ENCODE measurements around the gene NCOA7. TPM values are rescaled to one million over a fixed set of nuclear protein-coding genes. Genes with fewer than 3 reads are reported as not detected.
A peak's percentile ranks its signal among the peaks of the same experiment; 100 is the strongest.
"Not testable (repeated sequence)": the region's sequence is repeated elsewhere in the genome, so short reads cannot be mapped to it uniquely, and the experiment has no call there.

The NCOA7 gene
- total RNA-seq, 3 donors from 2014 or later: 62.6 to 94.7 (median 82.4) TPM

DNA sequence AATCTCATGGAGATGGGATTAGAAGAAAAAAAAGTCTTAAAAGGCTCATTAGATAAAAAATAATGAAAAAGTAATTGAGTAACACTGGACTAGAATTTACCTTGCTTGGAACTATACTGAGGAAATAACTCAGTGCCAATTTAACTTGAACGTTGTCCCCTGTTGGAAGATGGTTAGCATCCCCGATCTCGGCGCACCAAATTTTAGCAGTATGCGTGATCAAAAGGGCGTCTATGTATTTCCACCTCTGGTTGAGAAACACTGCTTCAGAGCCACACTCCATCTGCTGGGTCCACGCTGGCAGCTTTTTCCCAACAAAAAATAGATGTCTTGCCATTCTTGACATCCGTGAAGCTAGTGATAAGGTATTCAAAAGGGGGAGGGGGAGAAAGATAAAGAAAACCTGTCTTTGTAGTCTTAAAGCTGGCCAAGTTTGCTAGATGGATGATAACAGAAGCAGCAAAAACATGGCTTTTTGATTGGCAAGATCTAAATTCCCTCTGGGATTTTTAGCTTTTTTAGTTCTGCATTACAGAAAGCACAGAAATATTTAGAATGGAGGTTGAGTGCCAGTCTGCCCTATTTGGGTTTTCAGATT is 172.2 kb downstream of the NCOA7 start:
- Histone ChIP-seq H3K4me1 (peaks cover 0 to 6% of the 10 kb centered on the region in 2 donors), H3K9me3 (no peaks in the 10 kb centered on the region), H3K27ac (peak overlapping the region in 1 of 2 donors; percentile 36), H3K36me3 (no peaks in the 10 kb centered on the region), H3K4me3 (no peak overlapping the region), H3K27me3 (no peaks in the 10 kb centered on the region)
- intact Hi-C loops (cut with DNase I; ENCODE audit: low total_unique reads): loop anchor here (5.0 kb wide), 1 partner anchor 96 kb away; no protein-coding TSS in a partner anchor
- no peak for TF ChIP-seq POLR2A (IDR thresholded peaks at IDR 0.05)
- TF ChIP-seq, protein P1, sequence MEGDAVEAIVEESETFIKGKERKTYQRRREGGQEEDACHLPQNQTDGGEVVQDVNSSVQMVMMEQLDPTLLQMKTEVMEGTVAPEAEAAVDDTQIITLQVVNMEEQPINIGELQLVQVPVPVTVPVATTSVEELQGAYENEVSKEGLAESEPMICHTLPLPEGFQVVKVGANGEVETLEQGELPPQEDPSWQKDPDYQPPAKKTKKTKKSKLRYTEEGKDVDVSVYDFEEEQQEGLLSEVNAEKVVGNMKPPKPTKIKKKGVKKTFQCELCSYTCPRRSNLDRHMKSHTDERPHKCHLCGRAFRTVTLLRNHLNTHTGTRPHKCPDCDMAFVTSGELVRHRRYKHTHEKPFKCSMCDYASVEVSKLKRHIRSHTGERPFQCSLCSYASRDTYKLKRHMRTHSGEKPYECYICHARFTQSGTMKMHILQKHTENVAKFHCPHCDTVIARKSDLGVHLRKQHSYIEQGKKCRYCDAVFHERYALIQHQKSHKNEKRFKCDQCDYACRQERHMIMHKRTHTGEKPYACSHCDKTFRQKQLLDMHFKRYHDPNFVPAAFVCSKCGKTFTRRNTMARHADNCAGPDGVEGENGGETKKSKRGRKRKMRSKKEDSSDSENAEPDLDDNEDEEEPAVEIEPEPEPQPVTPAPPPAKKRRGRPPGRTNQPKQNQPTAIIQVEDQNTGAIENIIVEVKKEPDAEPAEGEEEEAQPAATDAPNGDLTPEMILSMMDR (IDR thresholded peaks at IDR 0.05): no peak
- no peak for TF ChIP-seq POLR2AphosphoS5 (IDR thresholded peaks at IDR 0.05)
- no peak for DNase-seq (ENCODE audit: low spot score in 2 of 2)

GRCh38 chr6:125963817-125964216 is 173.1 kb downstream of the NCOA7 start:
- H3K27ac ChIP-seq: peak overlapping the region in 1 of 2 donors; percentile 65
- TF ChIP-seq, protein P1 (IDR thresholded peaks at IDR 0.05): no peak
- no peak for TF ChIP-seq POLR2AphosphoS5 (IDR thresholded peaks at IDR 0.05)
- no peak for TF ChIP-seq POLR2A (IDR thresholded peaks at IDR 0.05)
- no peaks in the 10 kb centered on the region for H3K4me1 ChIP-seq
- no peak for DNase-seq (ENCODE audit: low spot score in 2 of 2)
- H3K27me3 ChIP-seq: no peaks in the 10 kb centered on the region
- intact Hi-C loops (cut with DNase I; ENCODE audit: low total_unique reads): loop anchor here (5.0 kb wide), 1 partner anchor 97 kb away; no protein-coding TSS in a partner anchor
- no peaks in the 10 kb centered on the region for H3K9me3 ChIP-seq
- H3K36me3 ChIP-seq: no peaks in the 10 kb centered on the region
- H3K4me3 ChIP-seq: no peak overlapping the region

GRCh38 chr6:125966569-125966968 is 175.8 kb downstream of the NCOA7 start:
- TF ChIP-seq POLR2A (IDR thresholded peaks at IDR 0.05): no peak
- no peak for TF ChIP-seq POLR2AphosphoS5 (IDR thresholded peaks at IDR 0.05)
- TF ChIP-seq, protein P1 (IDR thresholded peaks at IDR 0.05): no peak
- intact Hi-C loops (cut with DNase I; ENCODE audit: low total_unique reads): no loop called here
- H3K36me3 ChIP-seq: no peaks in the 10 kb centered on the region

DNA sequence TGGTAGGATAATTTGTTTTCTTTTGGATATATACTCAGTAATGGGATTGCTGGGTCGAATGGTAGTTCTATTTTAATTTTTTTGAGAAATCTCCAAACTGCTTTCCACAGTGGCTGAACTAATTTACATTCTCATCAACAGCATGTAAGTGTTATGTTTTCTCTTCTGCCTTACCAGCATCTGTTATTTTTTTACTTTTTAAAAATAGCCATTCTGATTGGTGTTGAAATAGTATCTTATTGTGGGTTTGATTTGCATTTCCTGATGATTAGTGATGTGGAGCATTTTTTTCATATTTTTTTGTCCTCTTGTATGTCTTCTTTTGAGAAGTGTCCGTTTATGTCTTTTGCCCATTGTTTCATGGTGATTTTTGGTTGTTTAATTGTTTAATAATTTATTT is 177.7 kb downstream of the NCOA7 start:
- intact Hi-C loops (cut with DNase I; ENCODE audit: low total_unique reads): no loop called here
- no peaks in the 10 kb centered on the region for H3K27me3 ChIP-seq

More at GRCh38 chr6:125966569-125966968, 175.8 kb downstream of the NCOA7 start:
- DNase-seq (ENCODE audit: low spot score in 2 of 2): no peak
- Histone ChIP-seq H3K27me3 (no peaks in the 10 kb centered on the region), H3K9me3 (no peaks in the 10 kb centered on the region), H3K4me1 (no peaks in the 10 kb centered on the region), H3K4me3 (no peak overlapping the region), H3K27ac (no peak overlapping the region)

DNA sequence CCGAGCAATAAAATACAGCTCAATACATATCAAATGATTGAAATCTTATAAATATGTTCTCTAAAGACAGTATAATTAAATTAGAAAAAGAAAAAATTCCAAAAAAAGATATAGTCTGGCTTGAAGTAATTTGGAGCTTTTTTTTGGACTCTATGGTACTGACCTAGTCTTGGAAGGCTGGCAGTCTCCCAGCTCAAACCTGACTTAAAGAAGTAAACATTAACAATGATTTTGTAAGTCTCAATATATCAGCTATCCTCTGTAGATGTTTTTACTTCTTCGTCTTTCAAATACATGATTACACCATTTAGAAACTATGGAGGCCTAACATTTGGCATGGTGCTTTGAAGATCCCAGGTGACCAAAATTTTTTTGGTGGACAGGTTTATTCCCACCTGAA is 180.0 kb downstream of the NCOA7 start:
- no peaks in the 10 kb centered on the region for H3K27me3 ChIP-seq
- TF ChIP-seq POLR2A (IDR thresholded peaks at IDR 0.05): no peak
- TF ChIP-seq, protein P1 (IDR thresholded peaks at IDR 0.05): no peak
- TF ChIP-seq POLR2AphosphoS5 (IDR thresholded peaks at IDR 0.05): no peak
- H3K4me3 ChIP-seq: no peak overlapping the region
- intact Hi-C loops (cut with DNase I; ENCODE audit: low total_unique reads): no loop called here
- H3K9me3 ChIP-seq: no peaks in the 10 kb centered on the region
- no peaks in the 10 kb centered on the region for H3K4me1 ChIP-seq
- no peak overlapping the region for H3K27ac ChIP-seq
- H3K36me3 ChIP-seq: peaks cover 5% of the 10 kb centered on the region
- no peak for DNase-seq (ENCODE audit: low spot score in 2 of 2)

More for the DNA sequence above, 177.7 kb downstream of the NCOA7 start:
- Histone ChIP-seq H3K9me3 (no peaks in the 10 kb centered on the region), H3K4me3 (no peak overlapping the region), H3K27ac (no peak overlapping the region), H3K4me1 (no peaks in the 10 kb centered on the region), H3K36me3 (no peaks in the 10 kb centered on the region)
- TF ChIP-seq POLR2A (IDR thresholded peaks at IDR 0.05) (no peak), POLR2AphosphoS5 (IDR thresholded peaks at IDR 0.05) (no peak)
- TF ChIP-seq, protein P1 (IDR thresholded peaks at IDR 0.05): no peak
- no peak for DNase-seq (ENCODE audit: low spot score in 2 of 2)

GRCh38 chr6:125972478-125972877 is 181.7 kb downstream of the NCOA7 start:
- DNase-seq (ENCODE audit: low spot score in 2 of 2); H3K27ac ChIP-seq; H3K9me3 ChIP-seq; H3K27me3 ChIP-seq; intact Hi-C loops (cut with DNase I; ENCODE audit: low total_unique reads); H3K4me3 ChIP-seq; H3K36me3 ChIP-seq; H3K4me1 ChIP-seq: not testable (repeated sequence)
